K562 (cell line): ENCODE results near the gene KNCN. TPM values are rescaled to one million over a fixed set of nuclear protein-coding genes. Genes with fewer than 3 reads are reported as not detected.

Experiments
- CAMTA2 ChIP-seq: fragments of 250-450 bp; sonication (Bioruptor Pico); conservative IDR thresholded peaks from 2 replicates; pipeline ENCODE4 v1.5.1; 2022
- E2F3 ChIP-seq: fragments of 250-450 bp; sonication (Bioruptor Pico); IDR thresholded peaks from 2 replicates; pipeline ENCODE4 v1.4.0; 2020; ENCODE audit warnings: mild to moderate bottlenecking
- NR3C1 ChIP-seq: sonication (generic); formaldehyde crosslinking; IDR thresholded peaks from 2 replicates; pipeline ENCODE4 v1.8.1; 2022; ENCODE audit warnings: missing genetic modification reagents
- NRF1 ChIP-seq, 2 experiments: fragments of 450-650 bp; IDR thresholded peaks in 1 of 2; conservative IDR thresholded peaks in 1 of 2; 2 replicates each; pipeline ENCODE4 v1.6.1; 2014; ENCODE audit warnings: mild to moderate bottlenecking in 2 of 2
- TBP ChIP-seq: optimal IDR thresholded peaks from 2 replicates; pipeline ENCODE3; 2011; ENCODE audit warnings: low read depth, low read length, improper control_type of control experiment
- ZNF586 ChIP-seq: fragments of 450-650 bp; formaldehyde crosslinking; conservative IDR thresholded peaks from 2 replicates; pipeline ENCODE4 v1.4.0; 2020; ENCODE audit warnings: mild to moderate bottlenecking, moderate library complexity
- ZNF639 ChIP-seq, 2 experiments: fragments of 200-800 bp in 1 of 2; sonication (Bioruptor generic) in 1 of 2; sonication (generic) in 1 of 2; formaldehyde crosslinking in 1 of 2; IDR thresholded peaks in 1 of 2; conservative IDR thresholded peaks in 1 of 2; 2 replicates each; pipeline versions ENCODE4 v1.5.0 to v1.6.1; 2016 to 2020; ENCODE audit warnings: missing compliant biosample characterization in 1 of 2, missing genetic modification characterization in 1 of 2, missing genetic modification reagents in 1 of 2
- ZNF695 ChIP-seq: fragments of 450-650 bp; formaldehyde crosslinking; IDR thresholded peaks from 2 replicates; pipeline ENCODE4 v1.4.0; 2020; ENCODE audit warnings: mild to moderate bottlenecking, moderate library complexity
- polyA plus RNA-seq, 8 experiments: library from polyadenylated mRNA; depleted of rRNA in 4 of 8; stranded (reverse) in 5 of 8; unstranded in 3 of 8; fragments of >200 nt; fragmentation: Nextera tagmentation in 2 of 8; fragmentation: Illumina TruSeq in 1 of 8; extraction: Ambion mirVana in 2 of 8; extraction: Trizol in 1 of 8; gene quantifications; 2 replicates each; pipeline versions ENCODE4 v1.2.1 to v1.2.3, GENCODE V29; 2011 to 2014; ENCODE audit warnings: inconsistent platforms in 1 of 8, missing spikeins in 1 of 8
- total RNA-seq, 7 experiments: library from RNA; depleted of rRNA in 6 of 7; stranded (reverse); fragments of >200 nt in 6 of 7; fragmentation: Illumina TruSeq in 2 of 7; extraction: Trizol in 2 of 7; gene quantifications; 2 replicates each; pipeline versions ENCODE4 v1.2.1 to v1.2.3, GENCODE V29; 2011 to 2021; ENCODE audit warnings: low replicate concordance in 1 of 7
- TF ChIP-seq, protein P1 (sequence below): IDR thresholded peaks from 3 replicates; pipeline ENCODE4 v1.6.1; 2011; ENCODE audit warnings: borderline replicate concordance, mild to moderate bottlenecking, moderate library complexity; ENCODE audit not compliant: insufficient read length; ENCODE audit errors: extremely low read depth
- TF ChIP-seq, protein P2 (sequence below), 2 experiments: fragments of 450-650 bp; IDR thresholded peaks; 2 replicates each; pipeline ENCODE4 v1.6.1; 2018; ENCODE audit warnings: mild to moderate bottlenecking in 2 of 2, low read depth in 1 of 2; ENCODE audit not compliant: partially characterized antibody in 2 of 2

Gene KNCN
- total and polyA plus RNA-seq, 9 of the 15 experiments (the other 6 are each of a cell fraction or from before 2014, with no cell fraction given), result not detected

GRCh38 chr1:46569116-46569515 is 17.7 kb upstream of the KNCN start (continued):
- TF ChIP-seq ZNF639 (CRISPR knock-in tag; conservative IDR thresholded peaks at IDR 0.05 in 1 of 2, IDR thresholded peaks at IDR 0.05 in 1 of 2) (no peak), NRF1 (conservative IDR thresholded peaks at IDR 0.05 in 1 of 2, IDR thresholded peaks at IDR 0.05 in 1 of 2) (no peak), ZNF586 (CRISPR knock-in tag) (no peak), ZNF695 (CRISPR knock-in tag) (no peak), CAMTA2 (no peak), E2F3 (CRISPR knock-in tag) (no peak), TBP (no peak), NR3C1 (no peak)
- TF ChIP-seq, protein P1, sequence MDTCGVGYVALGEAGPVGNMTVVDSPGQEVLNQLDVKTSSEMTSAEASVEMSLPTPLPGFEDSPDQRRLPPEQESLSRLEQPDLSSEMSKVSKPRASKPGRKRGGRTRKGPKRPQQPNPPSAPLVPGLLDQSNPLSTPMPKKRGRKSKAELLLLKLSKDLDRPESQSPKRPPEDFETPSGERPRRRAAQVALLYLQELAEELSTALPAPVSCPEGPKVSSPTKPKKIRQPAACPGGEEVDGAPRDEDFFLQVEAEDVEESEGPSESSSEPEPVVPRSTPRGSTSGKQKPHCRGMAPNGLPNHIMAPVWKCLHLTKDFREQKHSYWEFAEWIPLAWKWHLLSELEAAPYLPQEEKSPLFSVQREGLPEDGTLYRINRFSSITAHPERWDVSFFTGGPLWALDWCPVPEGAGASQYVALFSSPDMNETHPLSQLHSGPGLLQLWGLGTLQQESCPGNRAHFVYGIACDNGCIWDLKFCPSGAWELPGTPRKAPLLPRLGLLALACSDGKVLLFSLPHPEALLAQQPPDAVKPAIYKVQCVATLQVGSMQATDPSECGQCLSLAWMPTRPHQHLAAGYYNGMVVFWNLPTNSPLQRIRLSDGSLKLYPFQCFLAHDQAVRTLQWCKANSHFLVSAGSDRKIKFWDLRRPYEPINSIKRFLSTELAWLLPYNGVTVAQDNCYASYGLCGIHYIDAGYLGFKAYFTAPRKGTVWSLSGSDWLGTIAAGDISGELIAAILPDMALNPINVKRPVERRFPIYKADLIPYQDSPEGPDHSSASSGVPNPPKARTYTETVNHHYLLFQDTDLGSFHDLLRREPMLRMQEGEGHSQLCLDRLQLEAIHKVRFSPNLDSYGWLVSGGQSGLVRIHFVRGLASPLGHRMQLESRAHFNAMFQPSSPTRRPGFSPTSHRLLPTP, result no peak
- TF ChIP-seq, protein P2, sequence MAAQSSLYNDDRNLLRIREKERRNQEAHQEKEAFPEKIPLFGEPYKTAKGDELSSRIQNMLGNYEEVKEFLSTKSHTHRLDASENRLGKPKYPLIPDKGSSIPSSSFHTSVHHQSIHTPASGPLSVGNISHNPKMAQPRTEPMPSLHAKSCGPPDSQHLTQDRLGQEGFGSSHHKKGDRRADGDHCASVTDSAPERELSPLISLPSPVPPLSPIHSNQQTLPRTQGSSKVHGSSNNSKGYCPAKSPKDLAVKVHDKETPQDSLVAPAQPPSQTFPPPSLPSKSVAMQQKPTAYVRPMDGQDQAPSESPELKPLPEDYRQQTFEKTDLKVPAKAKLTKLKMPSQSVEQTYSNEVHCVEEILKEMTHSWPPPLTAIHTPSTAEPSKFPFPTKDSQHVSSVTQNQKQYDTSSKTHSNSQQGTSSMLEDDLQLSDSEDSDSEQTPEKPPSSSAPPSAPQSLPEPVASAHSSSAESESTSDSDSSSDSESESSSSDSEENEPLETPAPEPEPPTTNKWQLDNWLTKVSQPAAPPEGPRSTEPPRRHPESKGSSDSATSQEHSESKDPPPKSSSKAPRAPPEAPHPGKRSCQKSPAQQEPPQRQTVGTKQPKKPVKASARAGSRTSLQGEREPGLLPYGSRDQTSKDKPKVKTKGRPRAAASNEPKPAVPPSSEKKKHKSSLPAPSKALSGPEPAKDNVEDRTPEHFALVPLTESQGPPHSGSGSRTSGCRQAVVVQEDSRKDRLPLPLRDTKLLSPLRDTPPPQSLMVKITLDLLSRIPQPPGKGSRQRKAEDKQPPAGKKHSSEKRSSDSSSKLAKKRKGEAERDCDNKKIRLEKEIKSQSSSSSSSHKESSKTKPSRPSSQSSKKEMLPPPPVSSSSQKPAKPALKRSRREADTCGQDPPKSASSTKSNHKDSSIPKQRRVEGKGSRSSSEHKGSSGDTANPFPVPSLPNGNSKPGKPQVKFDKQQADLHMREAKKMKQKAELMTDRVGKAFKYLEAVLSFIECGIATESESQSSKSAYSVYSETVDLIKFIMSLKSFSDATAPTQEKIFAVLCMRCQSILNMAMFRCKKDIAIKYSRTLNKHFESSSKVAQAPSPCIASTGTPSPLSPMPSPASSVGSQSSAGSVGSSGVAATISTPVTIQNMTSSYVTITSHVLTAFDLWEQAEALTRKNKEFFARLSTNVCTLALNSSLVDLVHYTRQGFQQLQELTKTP (IDR thresholded peaks at IDR 0.05; ENCODE audit: low read depth in 1 of 2, partially characterized antibody in 2 of 2), result no peak
